NOMO-1 treated with DMSO at 0.1 percent for 48 hours (cell line): ENCODE measurements around the gene CDT1.

Experiments
- DNase-seq: peaks from one replicate; lab custom pipeline; 2025; ENCODE audit not compliant: unreplicated experiment; lab: John Stamatoyannopoulos, UW

CDT1 gene

GRCh38 chr16:88803264-88803987, at the start of gene CDT1:
CDT1 (plus strand) TSS chr16:88803789; CDS start chr16:88803832, 43 bp downstream.
- peak; percentile 64 for DNase-seq

GRCh38 chr16:88754109-88754911, 49.3 kb upstream of the CDT1 start:
- no peak for DNase-seq

GRCh38 chr16:88754912-88755744, 48.5 kb upstream of the CDT1 start:
- DNase-seq = no peak

GRCh38 chr16:88755745-88756443, 47.7 kb upstream of the CDT1 start:
- DNase-seq = no peak

GRCh38 chr16:88758227-88758943, 45.2 kb upstream of the CDT1 start:
- DNase-seq = no peak

- DNase-seq = no peak
Observed at GRCh38 chr16:88758944-88759244, 44.7 kb upstream of the CDT1 start.

- DNase-seq = peak; percentile 1
Observed at GRCh38 chr16:88759245-88759975, 44.2 kb upstream of the CDT1 start.

- no peak for DNase-seq
Observed at GRCh38 chr16:88759976-88760350, 43.6 kb upstream of the CDT1 start.

- DNase-seq = no peak
Observed at GRCh38 chr16:88760424-88761142, 43.0 kb upstream of the CDT1 start.

- DNase-seq = no peak
Observed at GRCh38 chr16:88761143-88761534, 42.5 kb upstream of the CDT1 start.

- DNase-seq = no peak
Observed at GRCh38 chr16:88761830-88762229, 41.8 kb upstream of the CDT1 start.

- no peak for DNase-seq
Observed at GRCh38 chr16:88762258-88762870, 41.2 kb upstream of the CDT1 start.

- no peak for DNase-seq
Observed at GRCh38 chr16:88762941-88763340, 40.6 kb upstream of the CDT1 start.

GRCh38 chr16:88763502-88764053, 40.0 kb upstream of the CDT1 start:
- no peak for DNase-seq

GRCh38 chr16:88764080-88764479, 39.5 kb upstream of the CDT1 start:
- DNase-seq = no peak

GRCh38 chr16:88764913-88765349, 38.7 kb upstream of the CDT1 start:
- no peak for DNase-seq

- no peak for DNase-seq
Observed at GRCh38 chr16:88766975-88767374, 36.6 kb upstream of the CDT1 start.

- DNase-seq = no peak
Observed at GRCh38 chr16:88767546-88768070, 36.0 kb upstream of the CDT1 start.
